Body of pancreas (tissue), 4 donors: ENCODE data around the gene SYNJ1. TPM values are rescaled to one million over a fixed set of nuclear protein-coding genes. Genes with fewer than 3 reads are reported as not detected.
"Not testable (repeated sequence)": the region's sequence is repeated elsewhere in the genome, so short reads cannot be mapped to it uniquely, and the experiment has no call there.

Experiments
- ATAC-seq: fragments of 150-250 bp; one replicate; pipeline ENCODE4 v1.9.1; 2016
- DNase-seq, 4 donors: peaks; one replicate each; pipeline ENCODE4 v3.0.0-alpha.2; 2019
- H3K27ac ChIP-seq, 4 donors: fragments of 200-600 bp; sonication (generic); 1 replicate in 3 of 4; 2 replicates in 1 of 4; pipeline versions ENCODE4 v1.5.1 to v1.6.1; 2016 to 2019; ENCODE audit warnings: mild to moderate bottlenecking in 1 of 4, mixed read lengths in 1 of 4, moderate library complexity in 1 of 4
- H3K27me3 ChIP-seq, 2 donors: fragments of 200-600 bp; sonication (generic); one replicate each; pipeline ENCODE4 v1.6.0; 2016; ENCODE audit warnings: mild to moderate bottlenecking in 1 of 2
- H3K36me3 ChIP-seq, 2 donors: fragments of 200-600 bp; sonication (generic); replicated peaks in 1 of 2; 2 replicates each; pipeline ENCODE4 v1.5.1; 2016; ENCODE audit warnings: low read depth in 2 of 2; ENCODE audit not compliant: insufficient read depth in 1 of 2
- H3K4me1 ChIP-seq: fragments of 200-600 bp; sonication (generic); one replicate; pipeline ENCODE4 v1.6.0; 2016
- H3K4me3 ChIP-seq, 2 donors: fragments of 200-600 bp; sonication (generic); 1 replicate in 1 of 2; 2 replicates in 1 of 2; pipeline ENCODE4 v1.5.1; 2016 to 2019
- H3K9me3 ChIP-seq, 3 donors: fragments of 200-600 bp; sonication (generic); 1 replicate in 2 of 3; 2 replicates in 1 of 3; pipeline ENCODE4 v1.5.1; 2016
- CTCF ChIP-seq, 7 experiments: fragments of 450-650 bp in 4 of 7; fragments of 200-600 bp in 3 of 7; sonication (generic) in 3 of 7; IDR thresholded peaks; one replicate each; pipeline ENCODE4 v1.5.1; 2016 to 2019; ENCODE audit warnings: antibody characterized with exemption in 7 of 7
- POLR2A ChIP-seq, 3 donors: fragments of 450-650 bp; IDR thresholded peaks; one replicate each; pipeline ENCODE4 v1.6.1; 2016; ENCODE audit warnings: antibody characterized with exemption in 3 of 3, mild to moderate bottlenecking in 2 of 3
- WGBS, 2 donors: methylation state at CpG; one replicate each; pipeline ENCODE4 v1.1.5; 2017; 5-methylcytosine and 5-hydroxymethylcytosine counted together
- intact Hi-C: fragments of 100-400 bp; cut with DNase I; formaldehyde crosslinking; loops from one replicate; pipeline ENCODE4 v1.15.1; 2023
- total RNA-seq, 2 donors: library from RNA; depleted of rRNA; stranded (reverse); fragments of >200 nt; gene quantifications; one replicate each; pipeline ENCODE4 v1.1.0, GENCODE V29; 2016

SYNJ1 gene
- total RNA-seq, 2 donors from 2014 or later = 4.6 to 4.7 TPM

DNA sequence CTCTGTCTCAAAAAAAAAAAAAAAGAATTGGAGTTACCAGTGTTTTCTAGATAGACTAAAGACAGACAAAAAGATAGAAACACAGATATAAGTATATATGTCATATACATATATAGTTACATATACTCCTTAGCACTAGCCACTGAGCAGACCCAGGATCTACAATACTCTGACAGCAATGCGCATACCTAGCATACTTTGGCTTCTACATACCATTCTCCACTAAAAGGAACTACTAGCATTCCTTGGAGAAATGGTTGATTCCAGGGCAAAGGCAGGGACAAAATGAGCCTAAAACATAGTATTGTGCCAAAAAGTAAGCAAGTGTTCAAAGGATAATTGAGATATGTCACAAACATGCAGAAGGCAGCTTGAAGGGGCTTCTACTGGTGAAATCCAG, 22.7 kb downstream of the SYNJ1 start:
- Histone ChIP-seq H3K4me3 (no peak overlapping the region), H3K9me3 (no peaks in the 10 kb centered on the region), H3K27me3 (no peaks in the 10 kb centered on the region), H3K4me1 (peaks cover 6% of the 10 kb centered on the region), H3K36me3 (no peaks in the 10 kb centered on the region), H3K27ac (no peak overlapping the region)
- WGBS, 2 donors = 95 to 100% methylated on average over 1 of the region's 1 CpG
- TF ChIP-seq CTCF (IDR thresholded peaks at IDR 0.05) (no peak), POLR2A (IDR thresholded peaks at IDR 0.05) (no peak)
- intact Hi-C loops = no loop called here
- no peak for DNase-seq
- ATAC-seq = no peak

GRCh38 chr21:32702702-32703101, 25.1 kb downstream of the SYNJ1 start:
- H3K27me3 ChIP-seq = no peaks in the 10 kb centered on the region
- no peaks in the 10 kb centered on the region for H3K9me3 ChIP-seq
- TF ChIP-seq POLR2A (IDR thresholded peaks at IDR 0.05) (no peak), CTCF (IDR thresholded peaks at IDR 0.05) (no peak)
- 19 to 29% methylated on average over 4 of the region's 4 CpGs for WGBS, 2 donors
- no peak for DNase-seq
- intact Hi-C loops = no loop called here
- H3K4me3 ChIP-seq = no peak overlapping the region
- H3K27ac ChIP-seq = no peak overlapping the region
- ATAC-seq = no peak
- no peaks in the 10 kb centered on the region for H3K36me3 ChIP-seq
- peaks cover 6% of the 10 kb centered on the region for H3K4me1 ChIP-seq

- Histone ChIP-seq H3K27me3 (no peaks in the 10 kb centered on the region), H3K9me3 (no peaks in the 10 kb centered on the region), H3K36me3 (no peaks in the 10 kb centered on the region), H3K27ac (no peak overlapping the region), H3K4me1 (peaks cover 6% of the 10 kb centered on the region), H3K4me3 (no peak overlapping the region)
- no peak for ATAC-seq
- intact Hi-C loops = no loop called here
- 84 to 85% methylated on average over 8 of the region's 8 CpGs for WGBS, 2 donors
- DNase-seq = no peak
- TF ChIP-seq CTCF (IDR thresholded peaks at IDR 0.05) = no peak
- TF ChIP-seq POLR2A (IDR thresholded peaks at IDR 0.05) = no peak
Observed at GRCh38 chr21:32698971-32699693, 28.7 kb downstream of the SYNJ1 start.

DNA sequence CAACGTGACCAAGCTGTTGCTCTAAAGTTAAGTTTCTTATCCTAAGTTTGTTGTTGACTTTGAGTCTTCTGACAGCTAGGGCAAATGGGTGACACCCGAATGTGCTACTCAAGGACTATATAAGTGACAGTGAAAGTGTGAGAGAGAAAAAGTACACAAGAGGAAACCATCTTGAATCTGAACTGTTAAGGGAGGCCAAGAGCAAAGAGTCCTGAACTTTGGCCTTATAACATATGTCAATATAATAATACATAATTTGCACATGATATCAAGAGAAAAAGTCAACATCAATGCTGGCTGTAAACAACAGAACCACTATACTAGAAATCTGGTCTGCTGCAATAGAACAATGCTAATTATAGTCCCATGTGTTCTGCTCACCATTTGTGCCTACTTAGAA, 29.5 kb downstream of the SYNJ1 start:
- intact Hi-C loops = no loop called here
- ATAC-seq = no peak
- no peak for TF ChIP-seq POLR2A (IDR thresholded peaks at IDR 0.05)
- TF ChIP-seq CTCF (IDR thresholded peaks at IDR 0.05) = no peak

DNA sequence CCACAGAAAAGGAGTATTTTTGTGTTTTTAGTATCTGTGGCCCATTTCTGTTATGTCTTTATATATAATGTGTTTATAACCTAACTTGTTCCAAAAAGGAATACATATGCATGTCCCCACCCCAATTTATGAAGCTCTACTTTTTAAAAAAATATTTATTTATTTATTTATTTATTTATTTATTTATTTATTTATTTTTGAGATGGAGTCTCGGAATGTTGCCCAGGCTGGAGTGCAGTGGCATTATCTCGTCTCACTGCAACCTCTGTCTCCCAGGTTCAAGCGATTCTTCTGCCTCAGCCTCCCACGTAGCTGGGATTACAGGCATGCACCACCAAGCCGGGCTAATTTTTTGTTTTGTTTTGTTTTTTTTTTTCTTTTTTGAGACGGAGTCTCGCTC, 32.3 kb downstream of the SYNJ1 start:
- H3K27ac ChIP-seq, intact Hi-C loops, H3K36me3 ChIP-seq, H3K4me3 ChIP-seq, DNase-seq, H3K27me3 ChIP-seq, H3K4me1 ChIP-seq, H3K9me3 ChIP-seq, ATAC-seq: not testable (repeated sequence)
- 96 to 98% methylated on average over 7 of the region's 7 CpGs for WGBS, 2 donors

More for the DNA sequence above, 29.5 kb downstream of the SYNJ1 start:
- Histone ChIP-seq H3K4me1 (peaks cover 6% of the 10 kb centered on the region), H3K4me3 (no peak overlapping the region), H3K36me3 (no peaks in the 10 kb centered on the region), H3K9me3 (no peaks in the 10 kb centered on the region), H3K27me3 (no peaks in the 10 kb centered on the region), H3K27ac (no peak overlapping the region)
- WGBS, 2 donors = 65 to 67% methylated on average over 2 of the region's 2 CpGs
- DNase-seq = no peak
